DOHH2 (cell line): ENCODE measurements around the gene ITIH5.

Experiments
- H3F3A ChIP-seq: fragments of 200-600 bp; sonication (generic), shearing (Covaris generic); 2 replicates; pipeline ENCODE4 v1.6.0; 2016; ENCODE audit warnings: antibody characterized with exemption, mild to moderate bottlenecking; ENCODE audit not compliant: control insufficient read depth, insufficient read depth
- H3K27ac ChIP-seq: fragments of 200-600 bp; sonication (generic); 2 replicates; pipeline ENCODE4 v1.5.1; 2014; ENCODE audit warnings: low read depth, mild to moderate bottlenecking, low read length, moderate library complexity
- H3K27me3 ChIP-seq: fragments of 200-600 bp; sonication (generic); 2 replicates; pipeline ENCODE4 v1.6.1; 2014; ENCODE audit warnings: mild to moderate bottlenecking, low read length, mixed read lengths; ENCODE audit not compliant: control insufficient read depth
- H3K36me3 ChIP-seq: fragments of 200-600 bp; sonication (generic); 2 replicates; pipeline ENCODE4 v1.6.1; 2014; ENCODE audit warnings: mild to moderate bottlenecking, low read length, moderate library complexity, mixed read lengths; ENCODE audit not compliant: control insufficient read depth
- H3K4me1 ChIP-seq: fragments of 200-600 bp; sonication (generic); 2 replicates; pipeline ENCODE4 v1.6.1; 2014; ENCODE audit warnings: mild to moderate bottlenecking, low read length, mixed read lengths; ENCODE audit not compliant: control insufficient read depth
- H3K4me2 ChIP-seq: fragments of 200-600 bp; sonication (generic); 2 replicates; pipeline ENCODE4 v1.6.0; 2014; ENCODE audit warnings: mild to moderate bottlenecking, low read length, moderate library complexity
- H3K4me3 ChIP-seq: fragments of 200-600 bp; sonication (generic); 2 replicates; pipeline ENCODE4 v1.5.1; 2014; ENCODE audit warnings: mild to moderate bottlenecking, low read length, mixed read lengths
- H3K79me2 ChIP-seq: fragments of 200-600 bp; sonication (generic); 2 replicates; pipeline ENCODE4 v1.6.1; 2014; ENCODE audit warnings: mild to moderate bottlenecking, low read length, mixed read lengths; ENCODE audit not compliant: control insufficient read depth
- H3K9me2 ChIP-seq: fragments of 200-600 bp; sonication (generic); replicated peaks from 2 replicates; pipeline ENCODE4 v1.6.1; 2014; ENCODE audit warnings: mild to moderate bottlenecking, low read length, mixed read lengths; ENCODE audit not compliant: control insufficient read depth
- H3K9me3 ChIP-seq: fragments of 200-600 bp; sonication (generic); 2 replicates; pipeline ENCODE4 v1.6.1; 2014; ENCODE audit warnings: antibody characterized with exemption, low read length, mixed read lengths; ENCODE audit not compliant: control insufficient read depth, insufficient read depth
- H4K20me1 ChIP-seq: fragments of 200-600 bp; sonication (generic); 2 replicates; pipeline ENCODE4 v1.6.0; 2014; ENCODE audit warnings: low read depth, mild to moderate bottlenecking, antibody characterized with exemption, low read length, moderate library complexity; ENCODE audit not compliant: control insufficient read depth, insufficient read depth
- CTCF ChIP-seq: fragments of 200-600 bp; sonication (generic); IDR thresholded peaks from one replicate; pipeline ENCODE4 v1.5.1; 2014; ENCODE audit warnings: antibody characterized with exemption, mild to moderate bottlenecking, low read depth, low read length; ENCODE audit not compliant: poor library complexity, severe bottlenecking
- EZH2phosphoT487 ChIP-seq: fragments of 200-600 bp; sonication (generic); IDR thresholded peaks from 2 replicates; pipeline ENCODE4 v1.6.1; 2017; ENCODE audit warnings: borderline replicate concordance, mild to moderate bottlenecking, antibody characterized with exemption, low read length, moderate library complexity, mixed read lengths

ITIH5 gene

GRCh38 chr10:7580520-7580919, 86.2 kb downstream of the ITIH5 start:
- Histone ChIP-seq H3K4me3 (no peak overlapping the region), H3K9me2 (no peaks in the 10 kb centered on the region), H3K9me3 (no peaks in the 10 kb centered on the region), H3K36me3 (no peaks in the 10 kb centered on the region), H3K4me2 (no peak overlapping the region), H3K4me1 (no peaks in the 10 kb centered on the region), H3K27me3 (peaks cover 5% of the 10 kb centered on the region; the same call in 1 of the 2 replicates), H3F3A (no peaks in the 10 kb centered on the region), H4K20me1 (no peaks in the 10 kb centered on the region), H3K27ac (no peak overlapping the region), H3K79me2 (no peaks in the 10 kb centered on the region)
- TF ChIP-seq EZH2phosphoT487 = no peak
- TF ChIP-seq CTCF = no peak

- Histone ChIP-seq H3K4me1 (no peaks in the 10 kb centered on the region), H3K4me3 (no peak overlapping the region), H3K79me2 (no peaks in the 10 kb centered on the region), H3K9me3 (no peaks in the 10 kb centered on the region), H3K4me2 (no peak overlapping the region), H3F3A (no peaks in the 10 kb centered on the region), H4K20me1 (no peaks in the 10 kb centered on the region), H3K9me2 (no peaks in the 10 kb centered on the region), H3K36me3 (no peaks in the 10 kb centered on the region), H3K27ac (no peak overlapping the region), H3K27me3 (peaks cover 5% of the 10 kb centered on the region; the same call in 1 of the 2 replicates)
- TF ChIP-seq EZH2phosphoT487 = no peak
- no peak for TF ChIP-seq CTCF
Observed at GRCh38 chr10:7579681-7580080, 87.1 kb downstream of the ITIH5 start.

GRCh38 chr10:7577579-7577978, 89.2 kb downstream of the ITIH5 start:
- H3K27ac ChIP-seq = no peak overlapping the region
- H3F3A ChIP-seq = no peaks in the 10 kb centered on the region
- H4K20me1 ChIP-seq = no peaks in the 10 kb centered on the region
- H3K36me3 ChIP-seq = no peaks in the 10 kb centered on the region
- H3K4me3 ChIP-seq = no peak overlapping the region
- no peaks in the 10 kb centered on the region for H3K9me2 ChIP-seq
- no peak overlapping the region for H3K4me2 ChIP-seq
- no peaks in the 10 kb centered on the region; the same call in 1 of the 2 replicates for H3K27me3 ChIP-seq
- no peaks in the 10 kb centered on the region for H3K4me1 ChIP-seq
- H3K79me2 ChIP-seq = no peaks in the 10 kb centered on the region
- TF ChIP-seq EZH2phosphoT487 (no peak), CTCF (no peak)
- no peaks in the 10 kb centered on the region for H3K9me3 ChIP-seq
